A549 (cell line): ENCODE results near the gene IKBKG. TPM values are rescaled to one million over a fixed set of nuclear protein-coding genes. Genes with fewer than 3 reads are reported as not detected.

Experiments used
- BHLHE40 ChIP-seq: IDR thresholded peaks from 2 replicates; pipeline ENCODE4 v1.6.1; 2012; ENCODE audit warnings: low read depth, low read length, inconsistent platforms
- CBX2 ChIP-seq: fragments of 200-600 bp; sonication (generic); IDR thresholded peaks from 2 replicates; pipeline ENCODE4 v1.6.1; 2016; ENCODE audit warnings: low read depth, mild to moderate bottlenecking, borderline replicate concordance
- CBX8 ChIP-seq: fragments of 200-600 bp; sonication (generic); IDR thresholded peaks from 2 replicates; pipeline ENCODE4 v1.6.1; 2016
- CEBPB ChIP-seq, 2 experiments: fragments of >200 bp in 1 of 2; sonication (Bioruptor Twin) in 1 of 2; formaldehyde crosslinking in 1 of 2; IDR thresholded peaks; 2 replicates each; pipeline ENCODE4 v1.6.1; 2012 to 2016
- EHF ChIP-seq: fragments of 250-450 bp; sonication (Bioruptor Pico); IDR thresholded peaks from 2 replicates; pipeline ENCODE4 v1.5.0; 2020; ENCODE audit warnings: mild to moderate bottlenecking
- EHMT2 ChIP-seq: fragments of 200-600 bp; sonication (generic); IDR thresholded peaks from 2 replicates; pipeline ENCODE4 v1.6.1; 2016; ENCODE audit warnings: antibody characterized with exemption, low read depth, mild to moderate bottlenecking, moderate library complexity
- EP300 ChIP-seq, 2 experiments: fragments of >200 bp; sonication (Bioruptor Twin); formaldehyde crosslinking; IDR thresholded peaks; 2 replicates in 1 of 2; 3 replicates in 1 of 2; pipeline ENCODE4 v1.6.1; 2016 to 2017
- ESRRA ChIP-seq: fragments of 150-350 bp; IDR thresholded peaks from 2 replicates; pipeline ENCODE4 v1.6.1; 2014; ENCODE audit warnings: mild to moderate bottlenecking, low read length, borderline replicate concordance
- FOSB ChIP-seq: fragments of 250-450 bp; sonication (Bioruptor Pico); IDR thresholded peaks from 2 replicates; pipeline ENCODE4 v1.5.0; 2020; ENCODE audit warnings: mild to moderate bottlenecking, moderate library complexity
- FOSL2 ChIP-seq, 2 experiments: fragments of 450-650 bp in 1 of 2; fragments of >200 bp in 1 of 2; sonication (Bioruptor Twin) in 1 of 2; formaldehyde crosslinking; IDR thresholded peaks; 2 replicates each; pipeline versions ENCODE4 v1.5.0 to v1.6.1; 2016 to 2020; ENCODE audit warnings: mild to moderate bottlenecking in 1 of 2, moderate library complexity in 1 of 2
- GATA3 ChIP-seq: IDR thresholded peaks from 2 replicates; pipeline ENCODE4 v1.6.1; 2012; ENCODE audit warnings: borderline replicate concordance
- HDAC2 ChIP-seq: fragments of 200-600 bp; sonication (generic); IDR thresholded peaks from 2 replicates; pipeline ENCODE4 v1.6.1; 2016
- HEYL ChIP-seq: fragments of 250-450 bp; sonication (Bioruptor Pico); IDR thresholded peaks from 2 replicates; pipeline ENCODE4 v1.8.0; 2021; ENCODE audit warnings: mild to moderate bottlenecking, moderate library complexity
- HOXB13 ChIP-seq: fragments of 250-450 bp; sonication (Bioruptor Pico); IDR thresholded peaks from 2 replicates; pipeline ENCODE4 v1.5.0; 2020; ENCODE audit warnings: low read depth, mild to moderate bottlenecking, moderate library complexity
- HOXB5 ChIP-seq: fragments of 250-450 bp; sonication (Bioruptor Pico); IDR thresholded peaks from 2 replicates; pipeline ENCODE4 v1.5.0; 2020; ENCODE audit warnings: mild to moderate bottlenecking, moderate library complexity
- JUNB ChIP-seq: fragments of >200 bp; sonication (Bioruptor Twin); formaldehyde crosslinking; IDR thresholded peaks from 2 replicates; pipeline ENCODE4 v1.6.1; 2016
- KDM1A ChIP-seq: fragments of 200-600 bp; sonication (generic); IDR thresholded peaks from 2 replicates; pipeline ENCODE4 v1.6.1; 2016; ENCODE audit warnings: low read depth, mild to moderate bottlenecking
- MAFK ChIP-seq: fragments of 450-650 bp; IDR thresholded peaks from 2 replicates; pipeline ENCODE4 v1.6.1; 2014; ENCODE audit not compliant: partially characterized antibody
- MAZ ChIP-seq: fragments of 150-350 bp; IDR thresholded peaks from 2 replicates; pipeline ENCODE4 v1.6.1; 2014; ENCODE audit warnings: antibody characterized with exemption, low read depth, low read length, borderline replicate concordance
- NFE2L2 ChIP-seq: fragments of 150-350 bp; conservative IDR thresholded peaks from 2 replicates; pipeline ENCODE4 v1.6.1; 2014; ENCODE audit warnings: low read length
- PHF8 ChIP-seq: fragments of 200-600 bp; sonication (generic); IDR thresholded peaks from 2 replicates; pipeline ENCODE4 v1.6.1; 2016; ENCODE audit warnings: low read depth, mild to moderate bottlenecking, antibody characterized with exemption, moderate library complexity, borderline replicate concordance
- POLR2AphosphoS2 ChIP-seq: conservative IDR thresholded peaks from 2 replicates; pipeline ENCODE4 v1.6.1; 2012; ENCODE audit warnings: low read length, improper control_type of control experiment, inconsistent platforms
- RAD21 ChIP-seq, 2 experiments: fragments of >200 bp in 1 of 2; sonication (Bioruptor Twin) in 1 of 2; formaldehyde crosslinking in 1 of 2; IDR thresholded peaks in 1 of 2; conservative IDR thresholded peaks in 1 of 2; 2 replicates in 1 of 2; 3 replicates in 1 of 2; pipeline ENCODE4 v1.6.1; 2012 to 2018; ENCODE audit warnings: inconsistent platforms in 1 of 2
- RFX5 ChIP-seq: fragments of 450-650 bp; IDR thresholded peaks from 2 replicates; pipeline ENCODE4 v1.7.1; 2014; ENCODE audit warnings: antibody characterized with exemption, mild to moderate bottlenecking, moderate library complexity
- SREBF2 ChIP-seq: fragments of 450-650 bp; IDR thresholded peaks from 2 replicates; pipeline ENCODE4 v1.6.1; 2014; ENCODE audit warnings: mild to moderate bottlenecking, moderate library complexity
- TFCP2L1 ChIP-seq: fragments of 250-450 bp; sonication (Bioruptor Pico); IDR thresholded peaks from 2 replicates; pipeline ENCODE4 v1.5.0; 2021; ENCODE audit warnings: mild to moderate bottlenecking
- ZC3H11A ChIP-seq: fragments of 450-650 bp; IDR thresholded peaks from 2 replicates; pipeline ENCODE4 v1.6.1; 2014; ENCODE audit warnings: antibody characterized with exemption, mild to moderate bottlenecking
- ZFP36 ChIP-seq: fragments of 450-650 bp; IDR thresholded peaks from 2 replicates; pipeline ENCODE4 v1.6.1; 2014; ENCODE audit warnings: borderline replicate concordance; ENCODE audit not compliant: partially characterized antibody
- polyA plus RNA-seq, 4 experiments: library from polyadenylated mRNA; depleted of rRNA in 3 of 4; stranded (reverse); fragments of >200 nt; fragmentation: RNase III in 1 of 4; extraction: RNeasy Plus Mini Kit Qiagen cat#74134 plus additional on column Dnase treatment in 1 of 4; gene quantifications; 2 replicates in 3 of 4; 3 replicates in 1 of 4; pipeline ENCODE4 v1.2.3, GENCODE V29; 2011 to 2017
- TF ChIP-seq, protein P1 (sequence below): fragments of 150-350 bp; IDR thresholded peaks from 2 replicates; pipeline ENCODE4 v1.6.1; 2014; ENCODE audit warnings: low read depth, mild to moderate bottlenecking, low read length
- TF ChIP-seq, protein P2 (sequence below): fragments of >200 bp; sonication (Bioruptor Twin); formaldehyde crosslinking; IDR thresholded peaks from 3 replicates; pipeline ENCODE4 v1.6.1; 2016
- TF ChIP-seq, protein P3 (sequence below): IDR thresholded peaks from 2 replicates; pipeline ENCODE4 v1.6.1; 2012; ENCODE audit warnings: low read depth, borderline replicate concordance
- TF ChIP-seq, protein P4 (sequence below): fragments of 450-650 bp; IDR thresholded peaks from 2 replicates; pipeline ENCODE4 v1.6.1; 2014; ENCODE audit warnings: antibody characterized with exemption
- TF ChIP-seq, protein P5 (sequence below): fragments of 200-600 bp; sonication (generic); IDR thresholded peaks from 2 replicates; pipeline ENCODE4 v1.6.1; 2016; ENCODE audit warnings: antibody characterized with exemption, mild to moderate bottlenecking, moderate library complexity
- TF ChIP-seq, protein P6 (sequence below): IDR thresholded peaks from 2 replicates; pipeline ENCODE4 v1.6.1; 2012

The IKBKG gene
- polyA plus RNA-seq, 2 of the 4 experiments (the other 2 are of a cell fraction), result 19.7 to 34.2 TPM

DNA sequence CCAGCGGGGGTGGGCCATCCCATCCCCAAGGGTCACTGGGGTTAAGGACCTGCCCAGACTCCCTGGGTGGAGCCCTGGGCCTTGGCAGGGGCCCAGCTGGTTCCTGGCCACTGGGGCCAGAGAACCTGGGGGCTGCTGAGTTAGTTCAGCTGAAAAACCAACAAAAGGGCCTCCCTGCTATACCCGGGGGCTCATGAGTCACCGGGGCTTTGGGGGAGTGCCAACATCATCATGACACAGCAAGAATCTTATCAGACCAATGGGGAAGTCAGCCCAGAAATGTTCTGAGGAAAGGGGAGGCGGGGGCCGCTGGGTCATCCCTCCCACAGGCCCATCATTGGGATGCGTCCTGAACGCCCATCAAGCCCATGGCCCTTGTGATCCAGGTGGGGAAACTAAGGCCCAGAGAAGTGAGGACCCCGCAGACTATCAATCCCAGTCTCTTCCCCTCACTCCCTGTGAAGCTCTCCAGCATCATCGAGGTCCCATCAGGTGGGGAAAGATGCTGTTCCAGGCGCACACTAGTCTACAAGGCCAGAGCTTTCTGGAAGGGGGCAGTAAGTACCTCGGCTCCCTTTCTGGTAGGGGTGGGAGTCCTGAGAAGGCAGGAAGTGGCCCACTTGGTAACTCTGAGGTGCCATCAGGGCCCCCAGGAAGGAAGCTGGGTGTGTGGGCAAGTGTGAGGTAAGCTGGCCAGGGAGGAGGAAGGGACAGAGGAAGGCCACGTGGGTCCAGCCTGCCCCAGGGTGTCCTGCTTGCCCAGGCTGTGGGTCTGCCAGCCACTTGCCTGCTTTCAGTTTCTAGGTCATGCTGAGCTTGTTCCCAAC, 5.3 kb upstream of the IKBKG start (continued):
- TF ChIP-seq CEBPB (IDR thresholded peaks at IDR 0.05), result peak in 1 of 2 experiments; percentile 34; a peak in 1 of 4 replicates
- peak; percentile 100 for TF ChIP-seq MAFK
- no peak for TF ChIP-seq POLR2AphosphoS2
- TF ChIP-seq JUNB, result peak; percentile 70
- no peak for TF ChIP-seq HDAC2
- no peak for TF ChIP-seq BHLHE40
- TF ChIP-seq CBX2, result no peak
- peak; percentile 90 for TF ChIP-seq TFCP2L1
- peak; percentile 95 for TF ChIP-seq HOXB5 (CRISPR knock-in tag)
- no peak for TF ChIP-seq EHMT2
- TF ChIP-seq, protein P1, sequence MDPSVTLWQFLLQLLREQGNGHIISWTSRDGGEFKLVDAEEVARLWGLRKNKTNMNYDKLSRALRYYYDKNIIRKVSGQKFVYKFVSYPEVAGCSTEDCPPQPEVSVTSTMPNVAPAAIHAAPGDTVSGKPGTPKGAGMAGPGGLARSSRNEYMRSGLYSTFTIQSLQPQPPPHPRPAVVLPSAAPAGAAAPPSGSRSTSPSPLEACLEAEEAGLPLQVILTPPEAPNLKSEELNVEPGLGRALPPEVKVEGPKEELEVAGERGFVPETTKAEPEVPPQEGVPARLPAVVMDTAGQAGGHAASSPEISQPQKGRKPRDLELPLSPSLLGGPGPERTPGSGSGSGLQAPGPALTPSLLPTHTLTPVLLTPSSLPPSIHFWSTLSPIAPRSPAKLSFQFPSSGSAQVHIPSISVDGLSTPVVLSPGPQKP, result no peak
- TF ChIP-seq MAZ, result no peak
- peak; percentile 93 for TF ChIP-seq EHF (CRISPR knock-in tag)
- no peak for TF ChIP-seq PHF8
- no peak for TF ChIP-seq KDM1A
- TF ChIP-seq RAD21 (conservative IDR thresholded peaks at IDR 0.05 in 1 of 2, IDR thresholded peaks at IDR 0.05 in 1 of 2), result no peak
- peak; percentile 77 for TF ChIP-seq FOSL2 (IDR thresholded peaks at IDR 0.05)
- TF ChIP-seq FOSL2 (CRISPR knock-in tag; IDR thresholded peaks at IDR 0.05), result peak; percentile 97
- TF ChIP-seq, protein P2, sequence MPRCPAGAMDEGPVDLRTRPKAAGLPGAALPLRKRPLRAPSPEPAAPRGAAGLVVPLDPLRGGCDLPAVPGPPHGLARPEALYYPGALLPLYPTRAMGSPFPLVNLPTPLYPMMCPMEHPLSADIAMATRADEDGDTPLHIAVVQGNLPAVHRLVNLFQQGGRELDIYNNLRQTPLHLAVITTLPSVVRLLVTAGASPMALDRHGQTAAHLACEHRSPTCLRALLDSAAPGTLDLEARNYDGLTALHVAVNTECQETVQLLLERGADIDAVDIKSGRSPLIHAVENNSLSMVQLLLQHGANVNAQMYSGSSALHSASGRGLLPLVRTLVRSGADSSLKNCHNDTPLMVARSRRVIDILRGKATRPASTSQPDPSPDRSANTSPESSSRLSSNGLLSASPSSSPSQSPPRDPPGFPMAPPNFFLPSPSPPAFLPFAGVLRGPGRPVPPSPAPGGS, result no peak; the same call in 2 of the 3 replicates
- TF ChIP-seq, protein P3, sequence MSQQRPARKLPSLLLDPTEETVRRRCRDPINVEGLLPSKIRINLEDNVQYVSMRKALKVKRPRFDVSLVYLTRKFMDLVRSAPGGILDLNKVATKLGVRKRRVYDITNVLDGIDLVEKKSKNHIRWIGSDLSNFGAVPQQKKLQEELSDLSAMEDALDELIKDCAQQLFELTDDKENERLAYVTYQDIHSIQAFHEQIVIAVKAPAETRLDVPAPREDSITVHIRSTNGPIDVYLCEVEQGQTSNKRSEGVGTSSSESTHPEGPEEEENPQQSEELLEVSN, result no peak
- TF ChIP-seq ZFP36, result no peak
- no peak for TF ChIP-seq ZC3H11A
- no peak for TF ChIP-seq CBX8
- peak; percentile 92 for TF ChIP-seq HEYL (CRISPR knock-in tag)
- TF ChIP-seq GATA3, result peak; percentile 84
- no peak for TF ChIP-seq SREBF2
- TF ChIP-seq ESRRA, result no peak
- TF ChIP-seq HOXB13 (CRISPR knock-in tag), result peak; percentile 97
- TF ChIP-seq, protein P4, sequence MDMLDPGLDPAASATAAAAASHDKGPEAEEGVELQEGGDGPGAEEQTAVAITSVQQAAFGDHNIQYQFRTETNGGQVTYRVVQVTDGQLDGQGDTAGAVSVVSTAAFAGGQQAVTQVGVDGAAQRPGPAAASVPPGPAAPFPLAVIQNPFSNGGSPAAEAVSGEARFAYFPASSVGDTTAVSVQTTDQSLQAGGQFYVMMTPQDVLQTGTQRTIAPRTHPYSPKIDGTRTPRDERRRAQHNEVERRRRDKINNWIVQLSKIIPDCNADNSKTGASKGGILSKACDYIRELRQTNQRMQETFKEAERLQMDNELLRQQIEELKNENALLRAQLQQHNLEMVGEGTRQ, result no peak
- TF ChIP-seq, protein P5, sequence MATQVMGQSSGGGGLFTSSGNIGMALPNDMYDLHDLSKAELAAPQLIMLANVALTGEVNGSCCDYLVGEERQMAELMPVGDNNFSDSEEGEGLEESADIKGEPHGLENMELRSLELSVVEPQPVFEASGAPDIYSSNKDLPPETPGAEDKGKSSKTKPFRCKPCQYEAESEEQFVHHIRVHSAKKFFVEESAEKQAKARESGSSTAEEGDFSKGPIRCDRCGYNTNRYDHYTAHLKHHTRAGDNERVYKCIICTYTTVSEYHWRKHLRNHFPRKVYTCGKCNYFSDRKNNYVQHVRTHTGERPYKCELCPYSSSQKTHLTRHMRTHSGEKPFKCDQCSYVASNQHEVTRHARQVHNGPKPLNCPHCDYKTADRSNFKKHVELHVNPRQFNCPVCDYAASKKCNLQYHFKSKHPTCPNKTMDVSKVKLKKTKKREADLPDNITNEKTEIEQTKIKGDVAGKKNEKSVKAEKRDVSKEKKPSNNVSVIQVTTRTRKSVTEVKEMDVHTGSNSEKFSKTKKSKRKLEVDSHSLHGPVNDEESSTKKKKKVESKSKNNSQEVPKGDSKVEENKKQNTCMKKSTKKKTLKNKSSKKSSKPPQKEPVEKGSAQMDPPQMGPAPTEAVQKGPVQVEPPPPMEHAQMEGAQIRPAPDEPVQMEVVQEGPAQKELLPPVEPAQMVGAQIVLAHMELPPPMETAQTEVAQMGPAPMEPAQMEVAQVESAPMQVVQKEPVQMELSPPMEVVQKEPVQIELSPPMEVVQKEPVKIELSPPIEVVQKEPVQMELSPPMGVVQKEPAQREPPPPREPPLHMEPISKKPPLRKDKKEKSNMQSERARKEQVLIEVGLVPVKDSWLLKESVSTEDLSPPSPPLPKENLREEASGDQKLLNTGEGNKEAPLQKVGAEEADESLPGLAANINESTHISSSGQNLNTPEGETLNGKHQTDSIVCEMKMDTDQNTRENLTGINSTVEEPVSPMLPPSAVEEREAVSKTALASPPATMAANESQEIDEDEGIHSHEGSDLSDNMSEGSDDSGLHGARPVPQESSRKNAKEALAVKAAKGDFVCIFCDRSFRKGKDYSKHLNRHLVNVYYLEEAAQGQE, result no peak
- TF ChIP-seq RFX5, result no peak
- TF ChIP-seq EP300 (IDR thresholded peaks at IDR 0.05), result peak; percentile 89 to 92; a peak in 4 of 5 replicates
- peak; percentile 99 for TF ChIP-seq NFE2L2
- no peak; the same call in none of the 2 replicates for TF ChIP-seq FOSB (CRISPR knock-in tag)
- TF ChIP-seq, protein P6, sequence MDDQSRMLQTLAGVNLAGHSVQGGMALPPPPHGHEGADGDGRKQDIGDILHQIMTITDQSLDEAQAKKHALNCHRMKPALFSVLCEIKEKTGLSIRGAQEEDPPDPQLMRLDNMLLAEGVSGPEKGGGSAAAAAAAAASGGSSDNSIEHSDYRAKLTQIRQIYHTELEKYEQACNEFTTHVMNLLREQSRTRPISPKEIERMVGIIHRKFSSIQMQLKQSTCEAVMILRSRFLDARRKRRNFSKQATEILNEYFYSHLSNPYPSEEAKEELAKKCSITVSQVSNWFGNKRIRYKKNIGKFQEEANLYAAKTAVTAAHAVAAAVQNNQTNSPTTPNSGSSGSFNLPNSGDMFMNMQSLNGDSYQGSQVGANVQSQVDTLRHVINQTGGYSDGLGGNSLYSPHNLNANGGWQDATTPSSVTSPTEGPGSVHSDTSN, result no peak; the same call in 1 of the 2 replicates
- TF ChIP-seq, all 56 proteins: peak for 24
